Activated naive CD8-positive, alpha-beta T cell treated with anti-CD3 and anti-CD28 coated beads, Interleukin-2, amount 50 U/mL, for 16 hours (primary cell): ENCODE results near the gene NAT16.
A peak's percentile ranks its signal among the peaks of the same experiment; 100 is the strongest.

Experiments
- DNase-seq: peaks from one replicate; pipeline ENCODE4 v3.0.0-alpha.2; 2020; ENCODE audit warnings: low read depth, low spot score

The NAT16 gene

GRCh38 chr7:101171442-101171837 is 8.7 kb downstream of the NAT16 start:
- DNase-seq: no peak

GRCh38 chr7:101170617-101171441 is 9.3 kb downstream of the NAT16 start:
- no peak for DNase-seq

GRCh38 chr7:101169838-101170551 is 10.1 kb downstream of the NAT16 start:
- peak; percentile 42 for DNase-seq

GRCh38 chr7:101169110-101169837 is 10.8 kb downstream of the NAT16 start:
- DNase-seq: no peak

GRCh38 chr7:101168412-101169049 is 11.6 kb downstream of the NAT16 start:
- no peak for DNase-seq

GRCh38 chr7:101167645-101168411 is 12.3 kb downstream of the NAT16 start:
- DNase-seq: no peak

- no peak for DNase-seq
Measured at GRCh38 chr7:101166909-101167644, 13.0 kb downstream of the NAT16 start.

GRCh38 chr7:101166648-101166908 is 13.5 kb downstream of the NAT16 start:
- no peak for DNase-seq

GRCh38 chr7:101165958-101166647 is 14.0 kb downstream of the NAT16 start:
- DNase-seq: no peak

GRCh38 chr7:101165075-101165957 is 14.8 kb downstream of the NAT16 start, which contains the start of gene VGF:
TSS of gene VGF (minus strand) at chr7:101165569. CDS start at chr7:101164843, 726 bp downstream.
- DNase-seq: peak; percentile 73

- no peak for DNase-seq
Measured at GRCh38 chr7:101164071-101164840, 15.8 kb downstream of the NAT16 start.

- DNase-seq: no peak
Measured at GRCh38 chr7:101163279-101164070, 16.6 kb downstream of the NAT16 start.

GRCh38 chr7:101162551-101163278 is 17.4 kb downstream of the NAT16 start:
- DNase-seq: no peak

GRCh38 chr7:101161692-101162471 is 18.2 kb downstream of the NAT16 start:
- no peak for DNase-seq

- DNase-seq: no peak
Measured at GRCh38 chr7:101160910-101161309, 19.2 kb downstream of the NAT16 start.
